Heart left ventricle (tissue), 16 donors: Measurements from ENCODE around the gene PIP4K2A. TPM values are rescaled to one million over a fixed set of nuclear protein-coding genes. Genes with fewer than 3 reads are reported as not detected.

Experiments
- ATAC-seq, 4 donors: fragments of 200-7000 bp; cut with Tn5 transposase; one replicate each; pipeline ENCODE4 v1.9.1; 2020 to 2022; ENCODE audit warnings: moderate library complexity in 4 of 4, mild to moderate bottlenecking in 3 of 4, moderate number of reproducible peaks in 1 of 4
- DNase-seq, 5 donors: peaks; one replicate each; pipeline ENCODE4 v3.0.0-alpha.2; 2020
- H3K27ac ChIP-seq, 12 donors: fragments of 200-600 bp; sonication (generic) in 4 of 12; one replicate each; pipeline versions ENCODE4 v1.5.0 to v1.8.0; 2016 to 2022; ENCODE audit warnings: mild to moderate bottlenecking in 2 of 12
- H3K27me3 ChIP-seq, 9 donors: fragments of 200-600 bp; sonication (generic) in 2 of 9; one replicate each; pipeline versions ENCODE4 v1.5.1 to v1.8.0; 2016 to 2022; ENCODE audit warnings: mild to moderate bottlenecking in 3 of 9
- H3K36me3 ChIP-seq, 9 donors: fragments of 200-600 bp; sonication (generic) in 2 of 9; one replicate each; pipeline versions ENCODE4 v1.5.0 to v1.8.0; 2018 to 2022; ENCODE audit warnings: mild to moderate bottlenecking in 2 of 9
- H3K4me1 ChIP-seq, 12 donors: fragments of 200-600 bp; sonication (generic) in 4 of 12; one replicate each; pipeline versions ENCODE4 v1.5.0 to v1.8.0; 2016 to 2022; ENCODE audit warnings: mild to moderate bottlenecking in 3 of 12
- H3K4me3 ChIP-seq, 12 donors: fragments of 200-600 bp; sonication (generic) in 4 of 12; one replicate each; pipeline versions ENCODE4 v1.5.0 to v1.8.0; 2017 to 2022; ENCODE audit warnings: mild to moderate bottlenecking in 9 of 12, moderate library complexity in 4 of 12
- H3K9me3 ChIP-seq, 12 donors: fragments of 200-600 bp; sonication (generic) in 4 of 12; one replicate each; pipeline versions ENCODE4 v1.5.0 to v1.8.0; 2016 to 2022; ENCODE audit warnings: mild to moderate bottlenecking in 1 of 12
- POLR2A ChIP-seq, 2 donors: fragments of 450-650 bp; IDR thresholded peaks; one replicate each; pipeline ENCODE4 v1.6.1; 2017; ENCODE audit warnings: antibody characterized with exemption in 2 of 2, mild to moderate bottlenecking in 2 of 2, moderate library complexity in 2 of 2
- WGBS, 4 donors: extraction: QIAGEN DNeasy Blood & Tissue Kit in 2 of 4; methylation state at CpG; one replicate each; pipeline versions ENCODE4 v1.1.5 to v1.1.7; 2013 to 2018; 5-methylcytosine and 5-hydroxymethylcytosine counted together
- intact Hi-C, 10 donors: fragments of 100-400 bp; cut with DNase I; formaldehyde crosslinking; loops; one replicate each; pipeline versions ENCODE4 v1.11.1 to v1.14.2; 2022
- polyA plus RNA-seq, 2 donors: library from polyadenylated mRNA; stranded (reverse); fragments of 200-250 nt; gene quantifications; one replicate each; pipeline ENCODE4 v1.2.3, GENCODE V29; 2013
- total RNA-seq, 9 donors: library from RNA; depleted of rRNA in 2 of 9; stranded (reverse); fragments of >200 nt in 2 of 9; fragmentation: NEBNext Ultra II Directional in 3 of 9; extraction: Animal tissue kit (Norgen Biotek cat#: 25700) in 3 of 9; gene quantifications; one replicate each; pipeline versions ENCODE4 v1.1.0 to v1.2.4, GENCODE V29; 2016 to 2023
- TF ChIP-seq, protein P1 (sequence below), 12 donors: fragments of 200-600 bp; sonication (generic) in 4 of 12; IDR thresholded peaks; one replicate each; pipeline versions ENCODE4 v1.5.0 to v1.8.0; 2018 to 2022; ENCODE audit warnings: antibody characterized with exemption in 12 of 12, mild to moderate bottlenecking in 5 of 12
- donor health status: ischemic (EF 13 %, LVEDD 7.1; RV severe dilation, severe dysfunction).
- donor health status: healthy with polysubstance abuse.
- donor health status: DM: no; HTN: yes; CAD: no.
- donor health status: DM: no; HTN: no; CAD: no.
- donor health status: ischemic (EF 25% LVEDD 6.9; RV normal size, moderate dysfunction).
- donor health status: ischemic (EF 25% LVEDD 5.7; RV mildly dilated, moderate dysfunction).
- donor health status: healthy.
- donor health status: DM: yes; HTN: yes; CAD: no.
- donor health status: ischemic (EF 35%, LVEDD 5.7; RV mildly dilated, moderate dysfunction).
- donor health status: nonischemic (EF 11% LVEDD 7.7; RV severe dilation, severe dysfunction).
- donor health status: DM: yes; HTN: yes; CAD: no.
- donor health status: PGD.
- donor health status: ischemic (EF 29% LVEDD 5.4; RV normal size, mild dysfunction).
- donor health status: nonischemic (EF 23%, LVEDD 6.1; RV moderate dilation, normal function).

The PIP4K2A gene
- total and polyA plus RNA-seq, 11 donors = 4.0 to 35.6 (median 12.5) TPM

DNA sequence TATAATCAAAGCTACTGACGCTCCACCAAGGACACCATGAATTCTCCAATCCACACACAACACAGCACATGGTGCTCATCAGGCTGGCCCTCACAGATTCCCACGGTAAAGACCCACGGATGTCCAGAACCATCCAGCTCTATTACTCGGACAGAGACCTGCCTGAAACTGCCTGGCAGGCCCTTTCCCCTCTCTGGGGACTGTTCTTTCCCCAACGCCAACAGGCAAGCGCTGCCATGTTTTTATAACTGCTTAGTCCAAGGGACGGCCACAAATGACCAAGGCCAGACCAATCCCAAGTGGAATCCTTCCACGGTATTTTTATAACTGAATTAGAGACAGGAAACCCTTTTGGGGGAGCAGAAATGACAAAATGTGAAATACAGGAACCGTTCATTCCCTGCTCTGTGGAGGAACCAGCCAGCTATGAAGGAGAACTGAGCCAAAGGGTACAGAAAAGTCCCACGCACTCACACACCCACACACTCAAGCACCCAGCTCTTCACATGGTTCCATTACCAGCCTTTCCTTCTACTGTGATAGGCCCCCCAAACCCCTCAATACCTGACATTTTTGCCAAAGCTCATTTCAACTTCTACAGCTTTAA lies 4.1 kb downstream of the PIP4K2A start:
- TF ChIP-seq, protein P1, sequence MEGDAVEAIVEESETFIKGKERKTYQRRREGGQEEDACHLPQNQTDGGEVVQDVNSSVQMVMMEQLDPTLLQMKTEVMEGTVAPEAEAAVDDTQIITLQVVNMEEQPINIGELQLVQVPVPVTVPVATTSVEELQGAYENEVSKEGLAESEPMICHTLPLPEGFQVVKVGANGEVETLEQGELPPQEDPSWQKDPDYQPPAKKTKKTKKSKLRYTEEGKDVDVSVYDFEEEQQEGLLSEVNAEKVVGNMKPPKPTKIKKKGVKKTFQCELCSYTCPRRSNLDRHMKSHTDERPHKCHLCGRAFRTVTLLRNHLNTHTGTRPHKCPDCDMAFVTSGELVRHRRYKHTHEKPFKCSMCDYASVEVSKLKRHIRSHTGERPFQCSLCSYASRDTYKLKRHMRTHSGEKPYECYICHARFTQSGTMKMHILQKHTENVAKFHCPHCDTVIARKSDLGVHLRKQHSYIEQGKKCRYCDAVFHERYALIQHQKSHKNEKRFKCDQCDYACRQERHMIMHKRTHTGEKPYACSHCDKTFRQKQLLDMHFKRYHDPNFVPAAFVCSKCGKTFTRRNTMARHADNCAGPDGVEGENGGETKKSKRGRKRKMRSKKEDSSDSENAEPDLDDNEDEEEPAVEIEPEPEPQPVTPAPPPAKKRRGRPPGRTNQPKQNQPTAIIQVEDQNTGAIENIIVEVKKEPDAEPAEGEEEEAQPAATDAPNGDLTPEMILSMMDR (IDR thresholded peaks at IDR 0.05) = no peak
- no peak for TF ChIP-seq POLR2A (IDR thresholded peaks at IDR 0.05)
- ATAC-seq = no peak
- no peaks in the 10 kb centered on the region for H3K36me3 ChIP-seq
- no peaks in the 10 kb centered on the region for H3K27me3 ChIP-seq
- DNase-seq = no peak
- 76 to 81% (median 80%) methylated on average over 10 of the region's 10 CpGs for WGBS, 4 donors
- H3K9me3 ChIP-seq = no peaks in the 10 kb centered on the region
- H3K4me1 ChIP-seq = peaks cover 0 to 69% (median 21%) of the 10 kb centered on the region in 12 donors
- peak overlapping the region in 1 of 12 donors; percentile 7 for H3K4me3 ChIP-seq
- intact Hi-C loops = loop anchor here in 8 of 10 donors (5.0 to 10.0 kb wide), 10 partner anchors 85 to 385 kb away; partner anchors contain the start of genes SPAG6 (in 2 of the 8) and BMI1 (in 1 of the 8)
- H3K27ac ChIP-seq = peak overlapping the region in 1 of 12 donors; percentile 12

DNA sequence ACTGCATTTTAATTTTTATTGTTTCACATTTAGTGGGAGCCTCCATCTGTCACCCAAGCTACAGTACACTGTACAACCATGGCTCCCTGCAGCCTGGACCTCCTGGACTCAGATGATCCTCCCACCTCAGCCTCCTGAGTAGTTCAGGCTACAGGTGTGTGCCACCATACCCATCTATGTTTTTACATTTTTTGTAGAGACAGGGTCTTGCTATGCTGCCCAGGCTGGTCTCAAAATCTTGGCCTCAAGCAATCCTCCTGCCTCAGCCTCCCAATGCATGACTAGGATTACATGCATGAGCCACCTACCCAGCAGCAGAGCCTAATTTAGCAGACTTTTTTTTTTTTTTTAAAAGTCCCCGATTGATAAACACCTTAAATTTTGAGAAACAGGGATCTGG lies 5.6 kb downstream of the PIP4K2A start:
- Histone ChIP-seq H3K36me3 (no peaks in the 10 kb centered on the region), H3K27me3 (no peaks in the 10 kb centered on the region), H3K9me3 (no peaks in the 10 kb centered on the region), H3K27ac (no peak overlapping the region), H3K4me1 (peaks cover 0 to 79% (median 18%) of the 10 kb centered on the region in 12 donors), H3K4me3 (no peak overlapping the region)
- ATAC-seq (no peak), DNase-seq (no peak)
- WGBS, 4 donors = 88 to 95% (median 94%) methylated on average over 1 of the region's 1 CpG
- TF ChIP-seq, protein P1 (IDR thresholded peaks at IDR 0.05) = no peak
- no peak for TF ChIP-seq POLR2A (IDR thresholded peaks at IDR 0.05)
- intact Hi-C loops = no loop called here

DNA sequence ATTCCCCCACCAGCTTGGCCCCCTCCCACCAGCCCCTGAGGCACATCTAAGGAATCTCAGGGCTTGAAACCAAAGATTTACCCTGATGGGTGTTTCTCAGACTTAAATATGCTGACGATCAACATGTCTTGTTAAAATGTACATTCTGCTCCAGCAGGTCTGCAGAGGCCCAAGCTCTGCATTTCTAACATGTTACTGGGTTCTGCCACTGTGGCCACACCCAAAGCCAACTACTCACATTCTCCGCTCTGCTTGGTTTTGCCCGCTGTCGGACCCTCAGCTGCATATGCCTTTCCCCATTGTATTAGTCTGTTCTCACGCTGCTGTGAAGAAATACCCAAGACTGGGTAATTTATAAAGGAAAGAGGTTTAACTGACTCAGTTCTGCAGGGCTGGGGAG lies 8.9 kb downstream of the PIP4K2A start:
- H3K27me3 ChIP-seq = no peaks in the 10 kb centered on the region
- intact Hi-C loops = no loop called here
- peaks cover 0 to 84% (median 2%) of the 10 kb centered on the region in 12 donors for H3K4me1 ChIP-seq
- H3K36me3 ChIP-seq = no peaks in the 10 kb centered on the region
- H3K27ac ChIP-seq = no peak overlapping the region
- ATAC-seq (no peak), DNase-seq (no peak)
- no peak for TF ChIP-seq POLR2A (IDR thresholded peaks at IDR 0.05)
- TF ChIP-seq, protein P1 (IDR thresholded peaks at IDR 0.05) = no peak
- 96 to 98% (median 96%) methylated on average over 5 of the region's 5 CpGs for WGBS, 4 donors
- H3K9me3 ChIP-seq = no peaks in the 10 kb centered on the region
- no peak overlapping the region for H3K4me3 ChIP-seq

DNA sequence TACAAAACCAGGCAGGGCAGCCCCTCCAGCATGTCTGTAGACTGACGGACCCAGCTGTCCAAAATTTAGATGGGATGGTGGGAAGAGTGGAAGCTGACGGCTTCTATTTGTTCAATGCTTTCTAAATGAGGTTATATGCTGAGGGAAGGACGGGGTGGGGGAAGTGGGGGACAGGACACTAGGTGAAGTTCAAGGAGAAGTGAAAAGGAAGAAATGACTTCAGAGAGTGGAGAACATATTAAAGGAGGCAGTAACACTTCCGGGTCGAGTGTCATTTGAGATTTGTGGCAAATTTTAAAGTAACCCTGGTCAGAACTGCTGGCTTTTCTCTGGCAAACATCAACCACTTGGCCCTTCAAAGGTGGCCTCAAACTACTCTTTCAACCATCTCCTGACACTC lies 9.4 kb downstream of the PIP4K2A start:
- ATAC-seq = no peak
- H3K27ac ChIP-seq = peak overlapping the region in 1 of 12 donors; percentile 64
- no peak overlapping the region for H3K4me3 ChIP-seq
- H3K4me1 ChIP-seq = peaks cover 0 to 84% (median 0%) of the 10 kb centered on the region in 12 donors
- H3K27me3 ChIP-seq = no peaks in the 10 kb centered on the region
- no peaks in the 10 kb centered on the region for H3K36me3 ChIP-seq
- H3K9me3 ChIP-seq = no peaks in the 10 kb centered on the region
- DNase-seq = no peak
- WGBS, 4 donors = 87 to 92% (median 90%) methylated on average over 5 of the region's 5 CpGs
- intact Hi-C loops = no loop called here
- TF ChIP-seq, protein P1 (IDR thresholded peaks at IDR 0.05) = no peak
- TF ChIP-seq POLR2A (IDR thresholded peaks at IDR 0.05) = no peak
